HAP-1 (cell line): ENCODE data around the gene CDKN2C.

Experiments
- DNase-seq, 2 experiments: peaks; one replicate each; pipeline ENCODE4 v3.0.0-alpha.2; 2016 to 2020; ENCODE audit warnings: low spot score in 2 of 2
- H3K27me3 ChIP-seq: fragments of 250-450 bp; sonication (Bioruptor Pico); 2 replicates; pipeline ENCODE4 v1.5.1; 2020; ENCODE audit warnings: low read depth, mild to moderate bottlenecking, moderate library complexity
- H3K36me3 ChIP-seq: fragments of 250-450 bp; sonication (Bioruptor Pico); replicated peaks from 2 replicates; pipeline ENCODE4 v1.5.1; 2020; ENCODE audit warnings: mild to moderate bottlenecking
- H3K4me1 ChIP-seq: fragments of 250-450 bp; sonication (Bioruptor Pico); 2 replicates; pipeline ENCODE4 v1.5.1; 2020; ENCODE audit warnings: mild to moderate bottlenecking
- H3K4me3 ChIP-seq: fragments of 250-450 bp; sonication (Bioruptor Pico); 2 replicates; pipeline ENCODE4 v1.5.1; 2020; ENCODE audit warnings: mild to moderate bottlenecking, moderate library complexity
- H3K9me3 ChIP-seq: fragments of 250-450 bp; sonication (Bioruptor Pico); 2 replicates; pipeline ENCODE4 v1.5.1; 2020; ENCODE audit warnings: mild to moderate bottlenecking, moderate library complexity
- in situ Hi-C: fragments of 300-500 bp; cut with MboI; formaldehyde crosslinking; loops from 3 replicates; pipeline ENCODE4 v1.14.3; 2020; ENCODE audit warnings: low sequenced_read_pairs, inconsistent platforms, mixed read lengths

Gene CDKN2C

GRCh38 chr1:50970509-50970887 lies 453 bp downstream of the CDKN2C start:
- DNase-seq, result no peak
- Histone ChIP-seq H3K4me1 (peaks cover 32% of the 10 kb centered on the region), H3K27me3 (no peaks in the 10 kb centered on the region), H3K9me3 (no peaks in the 10 kb centered on the region), H3K4me3 (peak overlapping the region; percentile 77), H3K36me3 (peaks cover 11% of the 10 kb centered on the region)
- in situ Hi-C loops, result no loop called here

GRCh38 chr1:50970931-50971582 lies 1.0 kb downstream of the CDKN2C start:
- peaks cover 11% of the 10 kb centered on the region for H3K36me3 ChIP-seq
- peaks cover 38% of the 10 kb centered on the region for H3K4me1 ChIP-seq
- peak overlapping the region; percentile 77 for H3K4me3 ChIP-seq
- no peaks in the 10 kb centered on the region for H3K27me3 ChIP-seq
- peak in 1 of 2 experiments; percentile 35 for DNase-seq
- in situ Hi-C loops, result no loop called here
- H3K9me3 ChIP-seq, result no peaks in the 10 kb centered on the region

- Histone ChIP-seq H3K4me3 (peak overlapping the region; percentile 77), H3K36me3 (peaks cover 11% of the 10 kb centered on the region), H3K4me1 (peaks cover 38% of the 10 kb centered on the region), H3K27me3 (no peaks in the 10 kb centered on the region), H3K9me3 (no peaks in the 10 kb centered on the region)
- in situ Hi-C loops, result no loop called here
- DNase-seq, result peak in 1 of 2 experiments; percentile 7
These were observed 1.8 kb downstream of the CDKN2C start for GRCh38 chr1:50971748-50972305.

- Histone ChIP-seq H3K27me3 (no peaks in the 10 kb centered on the region), H3K9me3 (no peaks in the 10 kb centered on the region), H3K4me1 (peaks cover 29% of the 10 kb centered on the region), H3K4me3 (peak overlapping the region; percentile 77), H3K36me3 (peaks cover 11% of the 10 kb centered on the region)
- DNase-seq, result no peak
- in situ Hi-C loops, result no loop called here
These were observed 2.7 kb downstream of the CDKN2C start for GRCh38 chr1:50972766-50973165.

- Histone ChIP-seq H3K4me3 (peak overlapping the region; percentile 77), H3K4me1 (peaks cover 28% of the 10 kb centered on the region)
- in situ Hi-C loops, result no loop called here
These were observed 3.2 kb downstream of the CDKN2C start for GRCh38 chr1:50973255-50973654.

GRCh38 chr1:50973875-50974617 lies 4.0 kb downstream of the CDKN2C start:
- peak overlapping the region; percentile 77 for H3K4me3 ChIP-seq
- H3K36me3 ChIP-seq, result peaks cover 11% of the 10 kb centered on the region
- H3K27me3 ChIP-seq, result no peaks in the 10 kb centered on the region
- in situ Hi-C loops, result no loop called here
- peaks cover 28% of the 10 kb centered on the region for H3K4me1 ChIP-seq
- DNase-seq, result peak; percentile 60 to 79
- H3K9me3 ChIP-seq, result no peaks in the 10 kb centered on the region

More at GRCh38 chr1:50973255-50973654, 3.2 kb downstream of the CDKN2C start:
- Histone ChIP-seq H3K9me3 (no peaks in the 10 kb centered on the region), H3K27me3 (no peaks in the 10 kb centered on the region), H3K36me3 (peaks cover 11% of the 10 kb centered on the region)
- no peak for DNase-seq

- Histone ChIP-seq H3K27me3 (no peaks in the 10 kb centered on the region), H3K36me3 (peaks cover 11% of the 10 kb centered on the region), H3K9me3 (no peaks in the 10 kb centered on the region), H3K4me1 (peaks cover 29% of the 10 kb centered on the region), H3K4me3 (peak overlapping the region; percentile 77; the same call in 1 of the 2 replicates)
- in situ Hi-C loops, result no loop called here
- DNase-seq, result no peak
These were observed 4.5 kb downstream of the CDKN2C start for GRCh38 chr1:50974618-50974935.

GRCh38 chr1:50975436-50975835 lies 5.4 kb downstream of the CDKN2C start:
- H3K4me1 ChIP-seq, result peaks cover 31% of the 10 kb centered on the region
- peak in 1 of 2 experiments; percentile 68 for DNase-seq
- H3K36me3 ChIP-seq, result peaks cover 11% of the 10 kb centered on the region
- in situ Hi-C loops, result no loop called here
- no peaks in the 10 kb centered on the region for H3K9me3 ChIP-seq
- H3K27me3 ChIP-seq, result no peaks in the 10 kb centered on the region
- H3K4me3 ChIP-seq, result peak overlapping the region; percentile 52

- Histone ChIP-seq H3K4me3 (peak overlapping the region; percentile 52), H3K27me3 (no peaks in the 10 kb centered on the region), H3K4me1 (peaks cover 35% of the 10 kb centered on the region), H3K36me3 (peaks cover 11% of the 10 kb centered on the region), H3K9me3 (no peaks in the 10 kb centered on the region)
- peak; percentile 74 to 85 for DNase-seq
- in situ Hi-C loops, result no loop called here
These were observed 6.3 kb downstream of the CDKN2C start for GRCh38 chr1:50976111-50976889.

- Histone ChIP-seq H3K4me1 (peaks cover 43% of the 10 kb centered on the region), H3K27me3 (no peaks in the 10 kb centered on the region), H3K4me3 (peak overlapping the region; percentile 52), H3K36me3 (peaks cover 11% of the 10 kb centered on the region), H3K9me3 (no peaks in the 10 kb centered on the region)
- in situ Hi-C loops, result no loop called here
- peak; percentile 69 to 71 for DNase-seq
These were observed 7.0 kb downstream of the CDKN2C start for GRCh38 chr1:50976890-50977574.

- in situ Hi-C loops, result no loop called here
- Histone ChIP-seq H3K4me3 (peak overlapping the region; percentile 52), H3K36me3 (peaks cover 11% of the 10 kb centered on the region), H3K27me3 (no peaks in the 10 kb centered on the region), H3K9me3 (no peaks in the 10 kb centered on the region), H3K4me1 (peaks cover 49% of the 10 kb centered on the region)
- DNase-seq, result peak in 1 of 2 experiments; percentile 61
These were observed 7.6 kb downstream of the CDKN2C start for GRCh38 chr1:50977575-50978143.

- Histone ChIP-seq H3K27me3 (no peaks in the 10 kb centered on the region), H3K36me3 (peaks cover 11% of the 10 kb centered on the region), H3K4me3 (peak overlapping the region; percentile 52), H3K4me1 (peaks cover 50% of the 10 kb centered on the region), H3K9me3 (no peaks in the 10 kb centered on the region)
- in situ Hi-C loops, result no loop called here
- DNase-seq, result peak; percentile 72 to 84
These were observed 8.3 kb downstream of the CDKN2C start for GRCh38 chr1:50978144-50978851.
